HepG2 (cell line): ENCODE measurements around the gene JMJD7.

ENCODE experiments used
- CTCF ChIP-seq: sonication (generic); formaldehyde crosslinking; IDR thresholded peaks from 2 replicates; pipeline ENCODE4 v1.5.0; 2020; ENCODE audit warnings: mild to moderate bottlenecking, missing genetic modification reagents, moderate library complexity
- EZH2 ChIP-seq: conservative IDR thresholded peaks from 2 replicates; pipeline ENCODE4 v1.6.1; 2012; ENCODE audit warnings: mild to moderate bottlenecking, low read depth, low read length, moderate library complexity

DNA sequence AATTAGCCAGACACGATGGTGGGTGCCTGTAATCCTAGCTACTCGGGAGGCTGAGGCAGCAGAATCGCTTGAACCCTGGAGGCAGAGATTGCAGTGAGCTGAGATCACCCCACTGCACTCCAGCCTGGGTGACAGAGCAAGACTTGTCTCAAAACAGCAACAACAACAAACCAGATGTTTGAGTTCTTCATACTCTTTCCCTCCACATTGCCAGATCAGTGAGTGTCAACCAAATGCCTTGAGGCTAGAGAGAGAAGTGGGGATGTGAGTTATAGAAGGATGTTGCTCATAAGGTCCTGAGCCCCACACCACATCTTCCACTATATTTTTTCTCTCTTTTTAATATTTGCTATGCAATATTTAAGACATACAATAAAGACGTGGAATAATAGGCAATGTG lies 33.8 kb upstream of the JMJD7 start:
- no peak for TF ChIP-seq CTCF
- TF ChIP-seq EZH2, result no peak
